ENCODE data around the gene HSF2. TPM values are rescaled to one million over a fixed set of nuclear protein-coding genes. Genes with fewer than 3 reads are reported as not detected.

The HSF2 gene
- total and polyA plus RNA-seq, 2 of the 13 experiments (the other 11 are each of a cell fraction or from before 2014, with no cell fraction given) = 24.8 to 26.4 TPM

DNA sequence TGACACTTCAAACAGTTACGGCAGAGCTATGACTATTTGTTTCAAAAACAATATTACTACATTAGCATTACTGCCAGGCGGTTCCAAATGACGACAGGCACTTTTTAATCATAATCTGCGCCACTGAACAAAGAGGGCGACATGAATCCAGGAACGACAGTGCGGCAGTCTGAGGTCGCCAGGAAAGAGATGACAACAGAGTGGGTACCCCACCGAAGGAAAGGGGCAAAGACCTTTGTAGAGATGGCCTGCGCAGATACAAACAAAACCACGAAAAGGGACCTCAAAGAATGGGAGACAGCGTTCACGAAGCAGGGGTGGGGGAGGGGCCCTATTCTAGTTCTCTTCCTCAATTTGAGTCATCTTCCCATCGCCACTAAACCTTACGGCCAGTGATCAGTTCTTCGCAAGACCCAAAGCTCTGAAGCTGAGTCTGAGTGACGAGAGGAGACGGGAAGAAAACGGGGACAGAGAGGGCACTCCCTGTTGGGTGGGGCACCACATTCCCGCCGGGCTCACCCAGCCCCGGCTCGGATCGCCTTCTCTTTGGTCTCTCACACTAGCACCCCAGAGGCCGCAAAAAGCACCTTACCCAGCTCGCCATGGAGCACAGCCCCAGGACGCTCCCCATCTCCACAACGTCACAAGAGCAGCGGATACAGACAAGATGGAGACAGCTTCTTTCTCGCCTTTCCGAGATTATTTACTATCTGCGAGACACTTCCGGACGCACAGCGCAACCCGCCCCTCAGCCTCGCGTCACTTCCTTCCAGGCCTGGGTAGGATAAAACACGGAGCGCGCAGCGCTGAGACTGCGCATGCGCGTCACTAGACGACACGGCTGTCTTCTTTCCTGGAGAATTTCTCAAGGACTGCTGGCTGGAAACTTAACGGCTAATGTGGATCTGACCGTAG lies 71.9 kb downstream of the HSF2 start, which contains the start of gene SERINC1 (continued):
- TF ChIP-seq SIX1 (CRISPR knock-in tag; IDR thresholded peaks at IDR 0.05; ENCODE audit: borderline replicate concordance) (no peak), SMARCE1 (IDR thresholded peaks at IDR 0.05; ENCODE audit: borderline replicate concordance) (no peak), POLR2AphosphoS5 (IDR thresholded peaks at IDR 0.05; ENCODE audit: low read depth, low read length) (peak; percentile 99), ZFP36L1 (CRISPR knock-in tag; IDR thresholded peaks at IDR 0.05) (no peak), MZF1 (CRISPR knock-in tag; IDR thresholded peaks at IDR 0.05; ENCODE audit: borderline replicate concordance) (no peak), ZMYM4 (CRISPR knock-in tag; IDR thresholded peaks at IDR 0.05) (peak; percentile 99), ARNT2 (CRISPR knock-in tag; IDR thresholded peaks at IDR 0.05; ENCODE audit: low read depth) (peak; percentile 42; the same call in 1 of the 2 replicates), ZNF251 (CRISPR knock-in tag; IDR thresholded peaks at IDR 0.05) (no peak), ZEB1 (IDR thresholded peaks at IDR 0.05; ENCODE audit: insufficient replicate concordance, low read depth) (no peak), ZNF644 (CRISPR knock-in tag; IDR thresholded peaks at IDR 0.05; ENCODE audit: low read depth) (peak; percentile 22; the same call in 1 of the 2 replicates), HMG20A (CRISPR knock-in tag; IDR thresholded peaks at IDR 0.05; ENCODE audit: borderline replicate concordance) (no peak), SMYD3 (CRISPR knock-in tag; IDR thresholded peaks at IDR 0.05) (no peak; the same call in 1 of the 2 replicates), ZFYVE20 (CRISPR knock-in tag; IDR thresholded peaks at IDR 0.05; ENCODE audit: borderline replicate concordance, low read depth) (no peak), CENPX (CRISPR knock-in tag; IDR thresholded peaks at IDR 0.05) (no peak), HOXD1 (CRISPR knock-in tag; IDR thresholded peaks at IDR 0.05) (no peak), ZNF619 (CRISPR knock-in tag; IDR thresholded peaks at IDR 0.05) (peak; percentile 89; the same call in 1 of the 2 replicates)
- TF ChIP-seq, protein P1, sequence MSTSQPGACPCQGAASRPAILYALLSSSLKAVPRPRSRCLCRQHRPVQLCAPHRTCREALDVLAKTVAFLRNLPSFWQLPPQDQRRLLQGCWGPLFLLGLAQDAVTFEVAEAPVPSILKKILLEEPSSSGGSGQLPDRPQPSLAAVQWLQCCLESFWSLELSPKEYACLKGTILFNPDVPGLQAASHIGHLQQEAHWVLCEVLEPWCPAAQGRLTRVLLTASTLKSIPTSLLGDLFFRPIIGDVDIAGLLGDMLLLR (CRISPR knock-in tag; IDR thresholded peaks at IDR 0.05) = no peak
- TF ChIP-seq, protein P2, sequence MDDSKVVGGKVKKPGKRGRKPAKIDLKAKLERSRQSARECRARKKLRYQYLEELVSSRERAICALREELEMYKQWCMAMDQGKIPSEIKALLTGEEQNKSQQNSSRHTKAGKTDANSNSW (CRISPR knock-in tag; IDR thresholded peaks at IDR 0.05; ENCODE audit: borderline replicate concordance) = peak; percentile 89; the same call in 1 of the 2 replicates
- TF ChIP-seq, protein P3, sequence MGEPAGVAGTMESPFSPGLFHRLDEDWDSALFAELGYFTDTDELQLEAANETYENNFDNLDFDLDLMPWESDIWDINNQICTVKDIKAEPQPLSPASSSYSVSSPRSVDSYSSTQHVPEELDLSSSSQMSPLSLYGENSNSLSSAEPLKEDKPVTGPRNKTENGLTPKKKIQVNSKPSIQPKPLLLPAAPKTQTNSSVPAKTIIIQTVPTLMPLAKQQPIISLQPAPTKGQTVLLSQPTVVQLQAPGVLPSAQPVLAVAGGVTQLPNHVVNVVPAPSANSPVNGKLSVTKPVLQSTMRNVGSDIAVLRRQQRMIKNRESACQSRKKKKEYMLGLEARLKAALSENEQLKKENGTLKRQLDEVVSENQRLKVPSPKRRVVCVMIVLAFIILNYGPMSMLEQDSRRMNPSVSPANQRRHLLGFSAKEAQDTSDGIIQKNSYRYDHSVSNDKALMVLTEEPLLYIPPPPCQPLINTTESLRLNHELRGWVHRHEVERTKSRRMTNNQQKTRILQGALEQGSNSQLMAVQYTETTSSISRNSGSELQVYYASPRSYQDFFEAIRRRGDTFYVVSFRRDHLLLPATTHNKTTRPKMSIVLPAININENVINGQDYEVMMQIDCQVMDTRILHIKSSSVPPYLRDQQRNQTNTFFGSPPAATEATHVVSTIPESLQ (CRISPR knock-in tag; conservative IDR thresholded peaks at IDR 0.05) = peak; percentile 87
- TF ChIP-seq, protein P4, sequence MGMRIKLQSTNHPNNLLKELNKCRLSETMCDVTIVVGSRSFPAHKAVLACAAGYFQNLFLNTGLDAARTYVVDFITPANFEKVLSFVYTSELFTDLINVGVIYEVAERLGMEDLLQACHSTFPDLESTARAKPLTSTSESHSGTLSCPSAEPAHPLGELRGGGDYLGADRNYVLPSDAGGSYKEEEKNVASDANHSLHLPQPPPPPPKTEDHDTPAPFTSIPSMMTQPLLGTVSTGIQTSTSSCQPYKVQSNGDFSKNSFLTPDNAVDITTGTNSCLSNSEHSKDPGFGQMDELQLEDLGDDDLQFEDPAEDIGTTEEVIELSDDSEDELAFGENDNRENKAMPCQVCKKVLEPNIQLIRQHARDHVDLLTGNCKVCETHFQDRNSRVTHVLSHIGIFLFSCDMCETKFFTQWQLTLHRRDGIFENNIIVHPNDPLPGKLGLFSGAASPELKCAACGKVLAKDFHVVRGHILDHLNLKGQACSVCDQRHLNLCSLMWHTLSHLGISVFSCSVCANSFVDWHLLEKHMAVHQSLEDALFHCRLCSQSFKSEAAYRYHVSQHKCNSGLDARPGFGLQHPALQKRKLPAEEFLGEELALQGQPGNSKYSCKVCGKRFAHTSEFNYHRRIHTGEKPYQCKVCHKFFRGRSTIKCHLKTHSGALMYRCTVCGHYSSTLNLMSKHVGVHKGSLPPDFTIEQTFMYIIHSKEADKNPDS (CRISPR knock-in tag; IDR thresholded peaks at IDR 0.05) = no peak; the same call in 1 of the 2 replicates
- TF ChIP-seq, protein P5, sequence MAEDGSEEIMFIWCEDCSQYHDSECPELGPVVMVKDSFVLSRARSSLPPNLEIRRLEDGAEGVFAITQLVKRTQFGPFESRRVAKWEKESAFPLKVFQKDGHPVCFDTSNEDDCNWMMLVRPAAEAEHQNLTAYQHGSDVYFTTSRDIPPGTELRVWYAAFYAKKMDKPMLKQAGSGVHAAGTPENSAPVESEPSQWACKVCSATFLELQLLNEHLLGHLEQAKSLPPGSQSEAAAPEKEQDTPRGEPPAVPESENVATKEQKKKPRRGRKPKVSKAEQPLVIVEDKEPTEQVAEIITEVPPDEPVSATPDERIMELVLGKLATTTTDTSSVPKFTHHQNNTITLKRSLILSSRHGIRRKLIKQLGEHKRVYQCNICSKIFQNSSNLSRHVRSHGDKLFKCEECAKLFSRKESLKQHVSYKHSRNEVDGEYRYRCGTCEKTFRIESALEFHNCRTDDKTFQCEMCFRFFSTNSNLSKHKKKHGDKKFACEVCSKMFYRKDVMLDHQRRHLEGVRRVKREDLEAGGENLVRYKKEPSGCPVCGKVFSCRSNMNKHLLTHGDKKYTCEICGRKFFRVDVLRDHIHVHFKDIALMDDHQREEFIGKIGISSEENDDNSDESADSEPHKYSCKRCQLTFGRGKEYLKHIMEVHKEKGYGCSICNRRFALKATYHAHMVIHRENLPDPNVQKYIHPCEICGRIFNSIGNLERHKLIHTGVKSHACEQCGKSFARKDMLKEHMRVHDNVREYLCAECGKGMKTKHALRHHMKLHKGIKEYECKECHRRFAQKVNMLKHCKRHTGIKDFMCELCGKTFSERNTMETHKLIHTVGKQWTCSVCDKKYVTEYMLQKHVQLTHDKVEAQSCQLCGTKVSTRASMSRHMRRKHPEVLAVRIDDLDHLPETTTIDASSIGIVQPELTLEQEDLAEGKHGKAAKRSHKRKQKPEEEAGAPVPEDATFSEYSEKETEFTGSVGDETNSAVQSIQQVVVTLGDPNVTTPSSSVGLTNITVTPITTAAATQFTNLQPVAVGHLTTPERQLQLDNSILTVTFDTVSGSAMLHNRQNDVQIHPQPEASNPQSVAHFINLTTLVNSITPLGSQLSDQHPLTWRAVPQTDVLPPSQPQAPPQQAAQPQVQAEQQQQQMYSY (CRISPR knock-in tag; IDR thresholded peaks at IDR 0.05) = peak; percentile 89
